Calu3 (cell line): Measurements from ENCODE around the gene EVA1B. TPM values are rescaled to one million over a fixed set of nuclear protein-coding genes. Genes with fewer than 3 reads are reported as not detected.

Experiments
- BruUV-seq: library from RNA; stranded (reverse); fragments of 400-500 nt; replicated peaks from 2 replicates; lab custom pipeline; 2021; lab: Mats Ljungman, UMichigan
- CTCF ChIA-PET: fragments of 300-600 bp; sonication (Branson Sonifier 250); formaldehyde crosslinking; loops from one replicate; lab custom pipeline; 2022; ENCODE audit warnings: antibody characterized with exemption; lab: Charles Lee
- DNase-seq: peaks from one replicate; pipeline ENCODE4 v3.0.0; 2022
- H3K27ac Mint-ChIP-seq: one replicate; pipeline ENCODE4 v1.8.0; 2022; ENCODE audit warnings: mixed read lengths; ENCODE audit not compliant: unreplicated experiment
- H3K27me3 Mint-ChIP-seq: one replicate; pipeline ENCODE4 v1.8.0; 2022; ENCODE audit warnings: mixed read lengths; ENCODE audit not compliant: unreplicated experiment
- H3K36me3 Mint-ChIP-seq: one replicate; pipeline ENCODE4 v1.8.0; 2022; ENCODE audit warnings: mild to moderate bottlenecking, moderate library complexity, mixed read lengths; ENCODE audit not compliant: insufficient read depth, unreplicated experiment
- H3K4me1 Mint-ChIP-seq: one replicate; pipeline ENCODE4 v1.8.0; 2022; ENCODE audit warnings: mild to moderate bottlenecking, low read depth, mixed read lengths; ENCODE audit not compliant: unreplicated experiment
- H3K4me3 Mint-ChIP-seq: one replicate; pipeline ENCODE4 v1.8.0; 2022; ENCODE audit warnings: mild to moderate bottlenecking, low read depth, moderate library complexity, mixed read lengths; ENCODE audit not compliant: unreplicated experiment
- H3K9me3 Mint-ChIP-seq: one replicate; pipeline ENCODE4 v1.8.0; 2022; ENCODE audit warnings: low read depth, mixed read lengths; ENCODE audit not compliant: unreplicated experiment
- CTCF ChIP-seq: fragments of 200-600 bp; IDR thresholded peaks from one replicate; pipeline ENCODE4 v1.8.0; 2022; ENCODE audit warnings: antibody characterized with exemption; ENCODE audit not compliant: unreplicated experiment
- intact Hi-C: fragments of 100-400 bp; cut with micrococcal nuclease; formaldehyde crosslinking; loops from one replicate; pipeline ENCODE4 v1.10.0; 2022; ENCODE audit not compliant: unreplicated experiment
- total RNA-seq: library from RNA; stranded (reverse); gene quantifications from 2 replicates; pipeline ENCODE4 v1.2.3, GENCODE V29; 2022

EVA1B gene
- total RNA-seq, 1 experiment from 2014 or later: 11.2 TPM

GRCh38 chr1:36341626-36342320 lies 18.3 kb upstream of the EVA1B start:
- no peak overlapping the region for H3K27ac Mint-ChIP-seq
- TF ChIP-seq CTCF: no peak
- intact Hi-C loops: loop anchor here (1.0 to 2.0 kb wide), 2 partner anchors 27 to 79 kb away; no protein-coding TSS in a partner anchor

GRCh38 chr1:36339615-36340014 lies 16.2 kb upstream of the EVA1B start:
- peaks cover 9% of the 10 kb centered on the region for H3K4me1 Mint-ChIP-seq
- DNase-seq: no peak
- H3K27me3 Mint-ChIP-seq: no peaks in the 10 kb centered on the region
- CTCF ChIA-PET: interaction anchor here (0.6 kb wide), 1 partner anchor 66 kb away, joined by 3 read pairs; no protein-coding TSS in a partner anchor
- intact Hi-C loops: no loop called here
- H3K36me3 Mint-ChIP-seq: peaks cover 41% of the 10 kb centered on the region
- no peak for TF ChIP-seq CTCF
- H3K4me3 Mint-ChIP-seq: no peak overlapping the region
- no peak overlapping the region for H3K27ac Mint-ChIP-seq
- H3K9me3 Mint-ChIP-seq: no peaks in the 10 kb centered on the region
- no TSS peak for BruUV-seq

More at GRCh38 chr1:36341626-36342320, 18.3 kb upstream of the EVA1B start:
- Mint-ChIP-seq H3K36me3 (peaks cover 61% of the 10 kb centered on the region), H3K27me3 (no peaks in the 10 kb centered on the region), H3K9me3 (no peaks in the 10 kb centered on the region), H3K4me1 (peaks cover 9% of the 10 kb centered on the region), H3K4me3 (no peak overlapping the region)
- CTCF ChIA-PET: interaction anchor here (1.1 to 2.7 kb wide), 9 partner anchors 10 to 235 kb away, joined by 3 to 29 read pairs (median 7); partner anchors contain the start of genes EVA1B and LSM10
- no peak for DNase-seq
- no TSS peak for BruUV-seq

GRCh38 chr1:36339215-36339614 lies 15.8 kb upstream of the EVA1B start:
- intact Hi-C loops: no loop called here
- no peaks in the 10 kb centered on the region for H3K27me3 Mint-ChIP-seq
- H3K9me3 Mint-ChIP-seq: no peaks in the 10 kb centered on the region
- peaks cover 41% of the 10 kb centered on the region for H3K36me3 Mint-ChIP-seq
- no peak overlapping the region for H3K4me3 Mint-ChIP-seq
- no TSS peak for BruUV-seq
- H3K4me1 Mint-ChIP-seq: peaks cover 9% of the 10 kb centered on the region
- TF ChIP-seq CTCF: no peak
- H3K27ac Mint-ChIP-seq: no peak overlapping the region
- no peak for DNase-seq
- CTCF ChIA-PET: no interaction called here

GRCh38 chr1:36337830-36338229 lies 14.4 kb upstream of the EVA1B start:
- H3K9me3 Mint-ChIP-seq: no peaks in the 10 kb centered on the region
- H3K27me3 Mint-ChIP-seq: peaks cover 3% of the 10 kb centered on the region
- no peak for DNase-seq
- no peak overlapping the region for H3K4me3 Mint-ChIP-seq
- H3K4me1 Mint-ChIP-seq: peaks cover 4% of the 10 kb centered on the region
- CTCF ChIA-PET: no interaction called here
- no peak for TF ChIP-seq CTCF
- no peak overlapping the region for H3K27ac Mint-ChIP-seq
- intact Hi-C loops: no loop called here
- no TSS peak for BruUV-seq
- peaks cover 38% of the 10 kb centered on the region for H3K36me3 Mint-ChIP-seq
